Vagina (tissue), 2 donors: ENCODE measurements around the gene EFHC1.

Experiments
- POLR2A ChIP-seq, 2 donors: fragments of 450-650 bp; IDR thresholded peaks; one replicate each; pipeline ENCODE4 v1.6.1; 2017; ENCODE audit warnings: antibody characterized with exemption in 2 of 2, mild to moderate bottlenecking in 2 of 2, moderate library complexity in 2 of 2
- TF ChIP-seq, protein P1 (sequence below), 3 experiments: fragments of 450-650 bp in 2 of 3; fragments of 200-600 bp in 1 of 3; sonication (generic) in 1 of 3; IDR thresholded peaks; one replicate each; pipeline ENCODE4 v1.5.1; 2017 to 2019; ENCODE audit warnings: antibody characterized with exemption in 3 of 3, mild to moderate bottlenecking in 2 of 3, moderate library complexity in 2 of 3

- TF ChIP-seq, protein P1, sequence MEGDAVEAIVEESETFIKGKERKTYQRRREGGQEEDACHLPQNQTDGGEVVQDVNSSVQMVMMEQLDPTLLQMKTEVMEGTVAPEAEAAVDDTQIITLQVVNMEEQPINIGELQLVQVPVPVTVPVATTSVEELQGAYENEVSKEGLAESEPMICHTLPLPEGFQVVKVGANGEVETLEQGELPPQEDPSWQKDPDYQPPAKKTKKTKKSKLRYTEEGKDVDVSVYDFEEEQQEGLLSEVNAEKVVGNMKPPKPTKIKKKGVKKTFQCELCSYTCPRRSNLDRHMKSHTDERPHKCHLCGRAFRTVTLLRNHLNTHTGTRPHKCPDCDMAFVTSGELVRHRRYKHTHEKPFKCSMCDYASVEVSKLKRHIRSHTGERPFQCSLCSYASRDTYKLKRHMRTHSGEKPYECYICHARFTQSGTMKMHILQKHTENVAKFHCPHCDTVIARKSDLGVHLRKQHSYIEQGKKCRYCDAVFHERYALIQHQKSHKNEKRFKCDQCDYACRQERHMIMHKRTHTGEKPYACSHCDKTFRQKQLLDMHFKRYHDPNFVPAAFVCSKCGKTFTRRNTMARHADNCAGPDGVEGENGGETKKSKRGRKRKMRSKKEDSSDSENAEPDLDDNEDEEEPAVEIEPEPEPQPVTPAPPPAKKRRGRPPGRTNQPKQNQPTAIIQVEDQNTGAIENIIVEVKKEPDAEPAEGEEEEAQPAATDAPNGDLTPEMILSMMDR (IDR thresholded peaks at IDR 0.05), result no peak
- no peak for TF ChIP-seq POLR2A (IDR thresholded peaks at IDR 0.05)
Observed at GRCh38 chr6:52513464-52513863, 93.3 kb downstream of the EFHC1 start.
